K562 treated with DMSO at 1 percent for 12 hours (cell line): Measurements from ENCODE around the gene RNF145. TPM values are rescaled to one million over a fixed set of nuclear protein-coding genes. Genes with fewer than 3 reads are reported as not detected.

Experiments
- total RNA-seq: library from RNA; unstranded; fragments of 300-600 nt; gene quantifications from 2 replicates; pipeline ENCODE4 v1.2.3, GENCODE V29; 2022; ENCODE audit not compliant: insufficient read depth

The RNF145 gene
- 27.0 and 47.3 TPM in 2 replicates for total RNA-seq

GRCh38 chr5:159209438-159210209 is at the start of gene RNF145:
RNF145 (minus strand) TSS chr5:159209553; CDS start chr5:159203617, 5,936 bp downstream.

Other genes starting within 250 kb of the RNF145 start
- not detected in 2 replicates for gene EBF1, start 109.6 kb downstream of the RNF145 start, total RNA-seq
- 11.5 and 28.0 TPM in 2 replicates for gene UBLCP1, start 53.7 kb upstream of the RNF145 start, total RNA-seq
- gene IL12B, start 120.9 kb upstream of the RNF145 start, total RNA-seq = not detected in 2 replicates